GM23248 (cell line): ENCODE results near the gene ZNF689. TPM values are rescaled to one million over a fixed set of nuclear protein-coding genes. Genes with fewer than 3 reads are reported as not detected.

Source experiments
- DNase-seq: peaks from one replicate; pipeline ENCODE4 v3.0.0-alpha.2; 2015
- H2AFZ ChIP-seq: fragments of 200-600 bp; sonication (generic); 2 replicates; pipeline ENCODE4 v1.6.1; 2016; ENCODE audit warnings: antibody characterized with exemption
- H3F3A ChIP-seq: fragments of 200-600 bp; sonication (generic); 2 replicates; pipeline ENCODE4 v1.6.1; 2016; ENCODE audit warnings: mild to moderate bottlenecking, antibody characterized with exemption, mixed run types; ENCODE audit not compliant: insufficient read depth
- H3K27ac ChIP-seq: fragments of 200-600 bp; sonication (generic); 2 replicates; pipeline ENCODE4 v1.5.1; 2016; ENCODE audit warnings: mild to moderate bottlenecking
- H3K27me3 ChIP-seq: fragments of 200-600 bp; sonication (generic); replicated peaks from 2 replicates; pipeline ENCODE4 v1.6.1; 2016; ENCODE audit warnings: mild to moderate bottlenecking; ENCODE audit not compliant: insufficient read depth
- H3K36me3 ChIP-seq: fragments of 200-600 bp; sonication (generic); 2 replicates; pipeline ENCODE4 v1.6.1; 2016; ENCODE audit warnings: low read depth, mild to moderate bottlenecking
- H3K4me1 ChIP-seq: fragments of 200-600 bp; sonication (generic); 2 replicates; pipeline ENCODE4 v1.6.1; 2016; ENCODE audit warnings: mild to moderate bottlenecking; ENCODE audit not compliant: insufficient read depth
- H3K4me2 ChIP-seq: fragments of 200-600 bp; sonication (generic); one replicate; pipeline ENCODE4 v1.6.1; 2016; ENCODE audit warnings: mild to moderate bottlenecking; ENCODE audit not compliant: unreplicated experiment
- H3K4me3 ChIP-seq: fragments of 200-600 bp; sonication (generic); 2 replicates; pipeline ENCODE4 v1.5.1; 2016; ENCODE audit warnings: mild to moderate bottlenecking
- H3K79me2 ChIP-seq: fragments of 200-600 bp; sonication (generic); 2 replicates; pipeline ENCODE4 v1.6.1; 2016; ENCODE audit warnings: mild to moderate bottlenecking; ENCODE audit not compliant: insufficient read depth
- H3K9ac ChIP-seq: fragments of 200-600 bp; sonication (generic); 2 replicates; pipeline ENCODE4 v1.6.1; 2016; ENCODE audit warnings: mild to moderate bottlenecking
- H3K9me2 ChIP-seq: fragments of 200-600 bp; sonication (generic); 2 replicates; pipeline ENCODE4 v1.6.1; 2016; ENCODE audit warnings: mixed run types, mild to moderate bottlenecking, moderate library complexity; ENCODE audit not compliant: insufficient read depth
- H3K9me3 ChIP-seq: fragments of 200-600 bp; sonication (generic); one replicate; pipeline ENCODE4 v1.6.1; 2017; ENCODE audit warnings: low read depth
- H4K20me1 ChIP-seq: fragments of 200-600 bp; sonication (generic); 2 replicates; pipeline ENCODE4 v1.6.0; 2016; ENCODE audit not compliant: insufficient read depth
- EZH2 ChIP-seq: fragments of 200-600 bp; sonication (generic); IDR thresholded peaks from 2 replicates; pipeline ENCODE4 v1.6.1; 2018; ENCODE audit warnings: antibody characterized with exemption, mild to moderate bottlenecking; ENCODE audit not compliant: insufficient read depth, poor library complexity, severe bottlenecking
- EZH2phosphoT487 ChIP-seq: fragments of 200-600 bp; sonication (generic); IDR thresholded peaks from 2 replicates; pipeline ENCODE4 v1.6.1; 2018; ENCODE audit warnings: antibody characterized with exemption, moderate library complexity, mild to moderate bottlenecking, low read depth; ENCODE audit not compliant: insufficient read depth
- WGBS, 2 experiments: methylation state at CpG; one replicate each; pipeline ENCODE4 v1.1.6; 2015 to 2017; ENCODE audit warnings: low lambda C conversion rate in 2 of 2, low coverage in 1 of 2; ENCODE audit errors: missing lambda C conversion rate in 2 of 2; 5-methylcytosine and 5-hydroxymethylcytosine counted together
- in situ Hi-C: fragments of 300-500 bp; cut with MboI; formaldehyde crosslinking; loops from 2 replicates; pipeline ENCODE4 v1.15.0; 2020
- polyA plus RNA-seq: library from polyadenylated mRNA; unstranded; fragments of >200 nt; fragmentation: Nextera tagmentation; extraction: Ambion mirVana; gene quantifications from 2 replicates; pipeline ENCODE4 v1.2.1, GENCODE V29; 2016
- total RNA-seq: library from RNA; depleted of rRNA; stranded (reverse); fragments of >200 nt; shearing (Covaris generic); gene quantifications from 2 replicates; pipeline ENCODE4 v1.2.3, GENCODE V29; 2014

Gene ZNF689
- total and polyA plus RNA-seq, 2 experiments from 2014 or later, result 5.1 to 5.7 TPM

- H4K20me1 ChIP-seq, result no peaks in the 10 kb centered on the region
- no peaks in the 10 kb centered on the region for H3K36me3 ChIP-seq
- no peaks in the 10 kb centered on the region for H3K79me2 ChIP-seq
- H3K4me2 ChIP-seq, result no peak overlapping the region
- DNase-seq, result peak; percentile 60
- no peaks in the 10 kb centered on the region for H3K9me2 ChIP-seq
- WGBS, 2 experiments, result 39 to 40% methylated on average over 5 of the region's 5 CpGs
- TF ChIP-seq EZH2phosphoT487 (no peak), EZH2 (no peak)
- H3K9me3 ChIP-seq, result no peaks in the 10 kb centered on the region
- no peaks in the 10 kb centered on the region for H3K27me3 ChIP-seq
- H3K4me3 ChIP-seq, result no peak overlapping the region
- H3K4me1 ChIP-seq, result no peaks in the 10 kb centered on the region
- H3K27ac ChIP-seq, result no peak overlapping the region
- no peak overlapping the region for H3K9ac ChIP-seq
- in situ Hi-C loops, result loop anchor here (10.0 to 25.0 kb wide), 2 partner anchors 177 to 484 kb away; partner anchors contain the start of gene SEPHS2
- no peak overlapping the region for H2AFZ ChIP-seq
- peaks cover 15% of the 10 kb centered on the region; the same call in 1 of the 2 replicates for H3F3A ChIP-seq
Observed at GRCh38 chr16:30621765-30622164, 11.6 kb upstream of the ZNF689 start.

- Histone ChIP-seq H3K9ac (no peak overlapping the region), H3K36me3 (no peaks in the 10 kb centered on the region), H4K20me1 (no peaks in the 10 kb centered on the region), H3K4me2 (no peak overlapping the region), H3F3A (peaks cover 15% of the 10 kb centered on the region; the same call in 1 of the 2 replicates), H3K9me3 (no peaks in the 10 kb centered on the region), H3K9me2 (no peaks in the 10 kb centered on the region), H2AFZ (no peak overlapping the region), H3K27me3 (no peaks in the 10 kb centered on the region), H3K79me2 (no peaks in the 10 kb centered on the region), H3K27ac (no peak overlapping the region), H3K4me3 (no peak overlapping the region), H3K4me1 (no peaks in the 10 kb centered on the region)
- in situ Hi-C loops, result loop anchor here (10.0 to 25.0 kb wide), 2 partner anchors 175 to 483 kb away; partner anchors contain the start of gene SEPHS2
- TF ChIP-seq EZH2 (no peak), EZH2phosphoT487 (no peak)
- WGBS, 2 experiments, result 30 to 37% methylated on average over 3 of the region's 3 CpGs
- DNase-seq, result no peak
Observed at GRCh38 chr16:30620169-30620568, 10.0 kb upstream of the ZNF689 start.

- no peak for TF ChIP-seq EZH2phosphoT487
- TF ChIP-seq EZH2, result no peak
- no peaks in the 10 kb centered on the region for H3K27me3 ChIP-seq
- H3K27ac ChIP-seq, result no peak overlapping the region
- H3K79me2 ChIP-seq, result no peaks in the 10 kb centered on the region
- no peak overlapping the region for H2AFZ ChIP-seq
- in situ Hi-C loops, result loop anchor here (10.0 to 25.0 kb wide), 2 partner anchors 175 to 482 kb away; partner anchors contain the start of gene SEPHS2
- H3K4me2 ChIP-seq, result no peak overlapping the region
- no peak overlapping the region for H3K4me3 ChIP-seq
- no peaks in the 10 kb centered on the region for H3K36me3 ChIP-seq
- no peak overlapping the region for H3K9ac ChIP-seq
- 61 to 72% methylated on average over 5 of the region's 5 CpGs for WGBS, 2 experiments
- H3K4me1 ChIP-seq, result no peaks in the 10 kb centered on the region
- H3F3A ChIP-seq, result peaks cover 15% of the 10 kb centered on the region; the same call in 1 of the 2 replicates
- no peaks in the 10 kb centered on the region for H3K9me3 ChIP-seq
- H3K9me2 ChIP-seq, result no peaks in the 10 kb centered on the region
- no peaks in the 10 kb centered on the region for H4K20me1 ChIP-seq
- peak; percentile 15 for DNase-seq
Observed at GRCh38 chr16:30619638-30620037, 9.4 kb upstream of the ZNF689 start.

GRCh38 chr16:30619202-30619601 lies 9.0 kb upstream of the ZNF689 start:
- Histone ChIP-seq H3K9me2 (no peaks in the 10 kb centered on the region), H3K4me3 (no peak overlapping the region), H2AFZ (no peak overlapping the region), H3K27me3 (no peaks in the 10 kb centered on the region), H3K4me1 (no peaks in the 10 kb centered on the region), H4K20me1 (no peaks in the 10 kb centered on the region), H3K9ac (no peak overlapping the region), H3K79me2 (no peaks in the 10 kb centered on the region), H3K4me2 (no peak overlapping the region), H3K27ac (0 out of 2 replicates have a peak overlapping the region, but pooled peaks have one; percentile 7), H3K9me3 (no peaks in the 10 kb centered on the region), H3F3A (peaks cover 15% of the 10 kb centered on the region; the same call in 1 of the 2 replicates), H3K36me3 (no peaks in the 10 kb centered on the region)
- WGBS, 2 experiments, result 24% methylated on average over 4 of the region's 4 CpGs
- no peak for TF ChIP-seq EZH2
- no peak for TF ChIP-seq EZH2phosphoT487
- peak; percentile 58 for DNase-seq
- in situ Hi-C loops, result loop anchor here (25.0 kb wide), 1 partner anchor 482 kb away; no protein-coding TSS in a partner anchor
